D721Med (cell line): ENCODE results near the gene MEIS1.

Experiments used
- DNase-seq: peaks from one replicate; pipeline ENCODE4 v3.0.0; 2011; ENCODE audit warnings: low spot score; ENCODE audit not compliant: insufficient read length
- FAIRE-seq: peaks from 2 replicates; lab custom pipeline; 2011; peaks lifted over from hg19 to GRCh38; lab: Jason Lieb, UNC
- TF ChIP-seq, protein P1 (sequence below): IDR thresholded peaks from 2 replicates; pipeline ENCODE4 v1.5.1; 2012; ENCODE audit warnings: mild to moderate bottlenecking, control low read depth; ENCODE audit not compliant: insufficient read depth; ENCODE audit errors: missing control alignments

MEIS1 gene

GRCh38 chr2:66555091-66555490 is 120.2 kb downstream of the MEIS1 start:
- TF ChIP-seq, protein P1, sequence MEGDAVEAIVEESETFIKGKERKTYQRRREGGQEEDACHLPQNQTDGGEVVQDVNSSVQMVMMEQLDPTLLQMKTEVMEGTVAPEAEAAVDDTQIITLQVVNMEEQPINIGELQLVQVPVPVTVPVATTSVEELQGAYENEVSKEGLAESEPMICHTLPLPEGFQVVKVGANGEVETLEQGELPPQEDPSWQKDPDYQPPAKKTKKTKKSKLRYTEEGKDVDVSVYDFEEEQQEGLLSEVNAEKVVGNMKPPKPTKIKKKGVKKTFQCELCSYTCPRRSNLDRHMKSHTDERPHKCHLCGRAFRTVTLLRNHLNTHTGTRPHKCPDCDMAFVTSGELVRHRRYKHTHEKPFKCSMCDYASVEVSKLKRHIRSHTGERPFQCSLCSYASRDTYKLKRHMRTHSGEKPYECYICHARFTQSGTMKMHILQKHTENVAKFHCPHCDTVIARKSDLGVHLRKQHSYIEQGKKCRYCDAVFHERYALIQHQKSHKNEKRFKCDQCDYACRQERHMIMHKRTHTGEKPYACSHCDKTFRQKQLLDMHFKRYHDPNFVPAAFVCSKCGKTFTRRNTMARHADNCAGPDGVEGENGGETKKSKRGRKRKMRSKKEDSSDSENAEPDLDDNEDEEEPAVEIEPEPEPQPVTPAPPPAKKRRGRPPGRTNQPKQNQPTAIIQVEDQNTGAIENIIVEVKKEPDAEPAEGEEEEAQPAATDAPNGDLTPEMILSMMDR = no peak
- FAIRE-seq (peak; percentile 83), DNase-seq (no peak)

GRCh38 chr2:66555501-66556324 is 120.8 kb downstream of the MEIS1 start:
- DNase-seq (no peak), FAIRE-seq (peak; percentile 58)
- TF ChIP-seq, protein P1 = no peak

DNA sequence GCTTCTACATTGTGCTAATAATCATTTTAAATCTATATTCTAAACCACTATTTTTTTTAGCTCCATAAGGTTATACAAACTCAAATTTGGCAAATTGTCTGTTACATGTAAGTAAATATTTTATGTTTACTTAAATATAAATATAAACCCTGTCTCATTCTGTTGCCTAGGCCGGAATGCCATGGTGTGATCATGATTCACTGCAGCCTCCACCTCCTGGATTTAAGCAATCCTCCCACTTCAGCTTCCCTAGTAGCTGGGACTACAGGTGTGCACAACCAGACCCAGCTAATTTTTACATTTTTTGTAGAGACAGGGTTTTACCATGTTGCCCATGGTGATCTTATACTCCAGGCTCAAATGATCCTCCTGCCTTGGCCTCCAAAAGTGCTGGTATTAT is 124.7 kb downstream of the MEIS1 start:
- no peak for DNase-seq
- no peak for FAIRE-seq
- TF ChIP-seq, protein P1 = no peak

GRCh38 chr2:66560683-66561082 is 125.8 kb downstream of the MEIS1 start:
- no peak for FAIRE-seq
- TF ChIP-seq, protein P1 = no peak
- no peak for DNase-seq

- TF ChIP-seq, protein P1 = no peak
- FAIRE-seq (no peak), DNase-seq (no peak)
These were observed 126.8 kb downstream of the MEIS1 start for GRCh38 chr2:66561645-66562303.

DNA sequence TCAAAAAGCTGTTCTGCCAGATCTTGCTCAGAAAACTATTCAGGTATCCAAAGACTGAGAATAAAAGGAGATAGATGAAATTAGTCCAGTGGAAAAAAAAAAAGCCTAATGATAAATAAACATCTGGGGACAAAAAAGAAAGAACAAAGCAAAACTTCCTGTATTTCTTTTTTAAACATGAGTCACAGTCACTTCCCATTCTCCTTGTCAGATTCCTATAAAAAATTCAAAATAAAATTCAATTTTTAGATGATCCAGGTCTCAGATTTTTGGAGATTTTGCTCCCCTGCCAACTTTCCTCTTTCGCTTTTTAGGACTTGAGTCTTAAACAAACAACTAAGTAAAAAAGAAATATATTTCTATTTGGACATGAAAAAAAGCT is 127.4 kb downstream of the MEIS1 start:
- FAIRE-seq (no peak), DNase-seq (no peak)
- TF ChIP-seq, protein P1 = no peak

DNA sequence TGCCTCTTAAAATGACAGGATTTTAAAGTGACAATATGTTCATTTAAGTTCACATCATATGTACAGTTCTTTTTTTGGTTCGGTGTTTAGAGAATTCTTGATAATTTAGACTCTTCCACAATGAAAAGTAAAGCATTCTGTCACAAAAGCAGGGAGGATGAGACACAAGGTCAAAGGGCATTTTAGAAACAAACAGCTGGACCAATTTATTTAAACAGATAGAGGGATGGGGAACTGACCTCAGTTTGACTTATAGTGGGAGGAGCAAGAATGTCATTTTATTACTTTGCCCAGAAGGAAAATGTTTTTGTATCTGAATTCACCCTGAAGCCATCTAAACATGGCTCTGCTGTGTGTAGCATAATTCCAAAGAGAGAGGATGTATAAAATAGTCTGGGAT is 128.5 kb downstream of the MEIS1 start:
- FAIRE-seq = no peak
- DNase-seq = no peak

More for the DNA sequence above, 128.5 kb downstream of the MEIS1 start:
- TF ChIP-seq, protein P1 = no peak
